ENCODE results near the gene IRF2.
"Not testable (repeated sequence)": the region's sequence is repeated elsewhere in the genome, so short reads cannot be mapped to it uniquely, and the experiment has no call there.

Gene IRF2

GRCh38 chr4:184376126-184376838 is 98.1 kb downstream of the IRF2 start:
- H3K27ac ChIP-seq = no peak overlapping the region
- TF ChIP-seq CTCF (conservative IDR thresholded peaks at IDR 0.05) = no peak
- no peak for TF ChIP-seq ZFX (IDR thresholded peaks at IDR 0.05)

GRCh38 chr4:184375623-184376022 is 98.7 kb downstream of the IRF2 start:
- H3K27ac ChIP-seq = not testable (repeated sequence)

- TF ChIP-seq CTCF (conservative IDR thresholded peaks at IDR 0.05) (no peak), ZFX (IDR thresholded peaks at IDR 0.05) (no peak)
- H3K27ac ChIP-seq = no peak overlapping the region
Measured at GRCh38 chr4:184375027-184375426, 99.3 kb downstream of the IRF2 start.

- no peak overlapping the region for H3K27ac ChIP-seq
- TF ChIP-seq ZFX (IDR thresholded peaks at IDR 0.05) (no peak), CTCF (conservative IDR thresholded peaks at IDR 0.05) (no peak)
Measured at GRCh38 chr4:184373886-184374405, 100.4 kb downstream of the IRF2 start.

- no peak overlapping the region for H3K27ac ChIP-seq
- no peak for TF ChIP-seq ZFX (IDR thresholded peaks at IDR 0.05)
- TF ChIP-seq CTCF (conservative IDR thresholded peaks at IDR 0.05) = no peak
Measured at GRCh38 chr4:184371390-184371787, 103.0 kb downstream of the IRF2 start.

- TF ChIP-seq CTCF (conservative IDR thresholded peaks at IDR 0.05) (no peak), ZFX (IDR thresholded peaks at IDR 0.05) (no peak)
- no peak overlapping the region for H3K27ac ChIP-seq
Measured at GRCh38 chr4:184370711-184371389, 103.5 kb downstream of the IRF2 start.

GRCh38 chr4:184369871-184370270 is 104.5 kb downstream of the IRF2 start:
- no peak overlapping the region for H3K27ac ChIP-seq
- TF ChIP-seq CTCF (conservative IDR thresholded peaks at IDR 0.05) = no peak

Measured in C4-2B (cell line).